ENCODE results near the gene TXNRD1.

Gene TXNRD1

DNA sequence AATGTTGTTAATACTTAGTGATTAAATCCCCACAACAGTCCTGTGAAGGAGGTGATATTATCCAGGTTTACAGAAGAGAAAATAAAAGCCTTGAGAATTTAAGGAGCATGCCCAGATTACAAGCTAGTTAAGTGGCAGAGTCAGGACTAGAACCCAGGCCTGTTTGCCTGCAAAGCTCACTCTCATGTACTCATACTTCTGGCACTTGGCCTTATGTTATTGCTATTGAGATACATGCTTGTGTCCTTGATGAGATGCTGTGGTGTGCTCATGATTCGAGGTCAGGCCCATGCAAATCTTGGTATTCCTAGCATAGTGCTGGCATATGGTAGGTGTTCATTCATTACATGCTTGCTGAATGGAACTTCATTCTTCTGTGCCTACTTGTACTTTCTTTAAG lies 80.4 kb downstream of the TXNRD1 start:
- Histone ChIP-seq H3K4me1 (ENCODE audit: control insufficient read depth, low read length) (no peaks in the 10 kb centered on the region), H3K4me2 (ENCODE audit: low read length) (no peak overlapping the region), H3K4me3 (ENCODE audit: low read length) (no peak overlapping the region), H3K27me3 (ENCODE audit: control insufficient read depth, low read length) (no peaks in the 10 kb centered on the region), H4K20me1 (ENCODE audit: control insufficient read depth, insufficient read depth, low read depth, low read length) (peaks cover 17% of the 10 kb centered on the region; the same call in 1 of the 2 replicates), H3K79me2 (ENCODE audit: control insufficient read depth, low read length) (peaks cover 96% of the 10 kb centered on the region), H3K36me3 (ENCODE audit: control insufficient read depth, low read length) (peaks cover 80% of the 10 kb centered on the region), H3F3A (ENCODE audit: control insufficient read depth, insufficient read depth) (no peaks in the 10 kb centered on the region), H3K9me2 (replicated peaks; ENCODE audit: control insufficient read depth, low read length) (no peaks in the 10 kb centered on the region), H3K9me3 (ENCODE audit: control insufficient read depth, insufficient read depth, low read length) (no peaks in the 10 kb centered on the region), H3K27ac (ENCODE audit: low read depth, low read length) (no peak overlapping the region)
- TF ChIP-seq, protein P1, sequence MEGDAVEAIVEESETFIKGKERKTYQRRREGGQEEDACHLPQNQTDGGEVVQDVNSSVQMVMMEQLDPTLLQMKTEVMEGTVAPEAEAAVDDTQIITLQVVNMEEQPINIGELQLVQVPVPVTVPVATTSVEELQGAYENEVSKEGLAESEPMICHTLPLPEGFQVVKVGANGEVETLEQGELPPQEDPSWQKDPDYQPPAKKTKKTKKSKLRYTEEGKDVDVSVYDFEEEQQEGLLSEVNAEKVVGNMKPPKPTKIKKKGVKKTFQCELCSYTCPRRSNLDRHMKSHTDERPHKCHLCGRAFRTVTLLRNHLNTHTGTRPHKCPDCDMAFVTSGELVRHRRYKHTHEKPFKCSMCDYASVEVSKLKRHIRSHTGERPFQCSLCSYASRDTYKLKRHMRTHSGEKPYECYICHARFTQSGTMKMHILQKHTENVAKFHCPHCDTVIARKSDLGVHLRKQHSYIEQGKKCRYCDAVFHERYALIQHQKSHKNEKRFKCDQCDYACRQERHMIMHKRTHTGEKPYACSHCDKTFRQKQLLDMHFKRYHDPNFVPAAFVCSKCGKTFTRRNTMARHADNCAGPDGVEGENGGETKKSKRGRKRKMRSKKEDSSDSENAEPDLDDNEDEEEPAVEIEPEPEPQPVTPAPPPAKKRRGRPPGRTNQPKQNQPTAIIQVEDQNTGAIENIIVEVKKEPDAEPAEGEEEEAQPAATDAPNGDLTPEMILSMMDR (IDR thresholded peaks at IDR 0.05; ENCODE audit: low read depth, low read length, poor library complexity, severe bottlenecking): no peak
- no peak for TF ChIP-seq EZH2phosphoT487 (IDR thresholded peaks at IDR 0.05; ENCODE audit: borderline replicate concordance, low read length)

DNA sequence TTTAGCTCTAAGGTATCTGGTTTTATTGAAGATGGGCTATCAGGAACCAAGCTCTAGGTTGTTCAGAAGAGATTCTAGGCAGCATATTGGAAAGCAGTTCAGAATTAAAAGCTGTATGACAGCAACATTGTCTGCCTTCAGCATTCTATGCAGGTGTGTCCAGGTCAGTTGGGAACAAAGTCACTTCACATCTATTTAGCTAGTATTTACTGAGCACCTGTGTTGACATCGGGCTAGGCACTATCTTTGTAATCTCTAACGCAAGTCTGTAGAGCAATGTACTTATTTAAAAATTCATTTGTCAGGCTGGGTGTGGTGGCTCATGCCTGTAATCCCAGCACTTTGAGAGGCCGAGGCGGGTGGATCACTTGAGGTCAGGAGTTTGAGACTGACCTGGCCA lies 81.1 kb downstream of the TXNRD1 start:
- Histone ChIP-seq H4K20me1 (ENCODE audit: control insufficient read depth, insufficient read depth, low read depth, low read length) (peaks cover 17% of the 10 kb centered on the region; the same call in 1 of the 2 replicates), H3K27me3 (ENCODE audit: control insufficient read depth, low read length) (no peaks in the 10 kb centered on the region), H3K4me2 (ENCODE audit: low read length) (no peak overlapping the region), H3K36me3 (ENCODE audit: control insufficient read depth, low read length) (peaks cover 79% of the 10 kb centered on the region), H3K4me1 (ENCODE audit: control insufficient read depth, low read length) (no peaks in the 10 kb centered on the region), H3K79me2 (ENCODE audit: control insufficient read depth, low read length) (peaks cover 98% of the 10 kb centered on the region), H3F3A (ENCODE audit: control insufficient read depth, insufficient read depth) (no peaks in the 10 kb centered on the region), H3K27ac (ENCODE audit: low read depth, low read length) (no peak overlapping the region), H3K9me3 (ENCODE audit: control insufficient read depth, insufficient read depth, low read length) (no peaks in the 10 kb centered on the region), H3K4me3 (ENCODE audit: low read length) (no peak overlapping the region), H3K9me2 (replicated peaks; ENCODE audit: control insufficient read depth, low read length) (no peaks in the 10 kb centered on the region)
- TF ChIP-seq EZH2phosphoT487 (IDR thresholded peaks at IDR 0.05; ENCODE audit: borderline replicate concordance, low read length): no peak
- TF ChIP-seq, protein P1 (IDR thresholded peaks at IDR 0.05; ENCODE audit: low read depth, low read length, poor library complexity, severe bottlenecking): no peak

DNA sequence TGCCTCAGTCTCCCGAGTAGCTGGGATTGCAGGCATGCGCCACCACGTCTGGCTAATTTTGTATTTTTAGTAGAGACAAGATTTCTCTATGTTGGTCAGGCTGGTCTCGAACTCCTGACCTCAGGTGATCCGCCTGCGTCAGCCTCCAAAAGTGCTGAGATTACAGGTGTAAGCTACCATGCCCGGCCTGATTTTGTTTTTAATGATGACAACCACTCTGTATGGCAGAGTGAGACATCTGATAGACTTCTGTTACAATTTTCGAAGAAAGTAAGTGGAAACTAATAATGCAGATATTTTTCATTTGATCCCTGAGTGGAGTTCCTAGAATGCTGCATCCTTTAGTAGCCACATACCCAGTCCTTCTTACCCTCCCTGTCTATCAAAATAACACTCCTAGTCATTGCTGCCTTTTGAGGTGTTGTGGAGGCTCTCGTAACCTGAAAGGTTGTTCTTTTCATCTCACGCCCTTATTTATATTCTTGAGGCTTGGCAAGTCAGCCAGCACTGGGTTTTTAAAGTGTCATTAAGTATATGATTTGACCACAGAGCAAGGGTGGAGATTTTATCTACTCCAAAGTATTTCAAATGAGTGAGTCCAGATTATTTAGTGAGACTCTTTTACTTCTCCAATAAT lies 82.0 kb downstream of the TXNRD1 start:
- Histone ChIP-seq H3K4me1 (ENCODE audit: control insufficient read depth, low read length) (no peaks in the 10 kb centered on the region), H3K9me2 (replicated peaks; ENCODE audit: control insufficient read depth, low read length) (no peaks in the 10 kb centered on the region), H3K4me3 (ENCODE audit: low read length) (no peak overlapping the region), H3K79me2 (ENCODE audit: control insufficient read depth, low read length) (peaks cover 98% of the 10 kb centered on the region), H3K36me3 (ENCODE audit: control insufficient read depth, low read length) (peaks cover 78% of the 10 kb centered on the region), H3K9me3 (ENCODE audit: control insufficient read depth, insufficient read depth, low read length) (no peaks in the 10 kb centered on the region), H3K27me3 (ENCODE audit: control insufficient read depth, low read length) (no peaks in the 10 kb centered on the region), H3K27ac (ENCODE audit: low read depth, low read length) (no peak overlapping the region), H3K4me2 (ENCODE audit: low read length) (no peak overlapping the region), H3F3A (ENCODE audit: control insufficient read depth, insufficient read depth) (no peaks in the 10 kb centered on the region), H4K20me1 (ENCODE audit: control insufficient read depth, insufficient read depth, low read depth, low read length) (peaks cover 17% of the 10 kb centered on the region; the same call in 1 of the 2 replicates)
- TF ChIP-seq EZH2phosphoT487 (IDR thresholded peaks at IDR 0.05; ENCODE audit: borderline replicate concordance, low read length): no peak
- TF ChIP-seq, protein P1 (IDR thresholded peaks at IDR 0.05; ENCODE audit: low read depth, low read length, poor library complexity, severe bottlenecking): no peak

Data from DOHH2 (cell line).